Measurements from ENCODE around the gene SYK. TPM values are rescaled to one million over a fixed set of nuclear protein-coding genes. Genes with fewer than 3 reads are reported as not detected.

The SYK gene
- total RNA-seq, 1 experiment from 2014 or later, result 9.0 TPM

GRCh38 chr9:90861826-90862740, 60.5 kb downstream of the SYK start:
- ChIA-PET CTCF (no interaction called here), RAD21 (ENCODE audit: low non-redundant PET in 1 of 2, low total read pairs in 2 of 2, uncharacterized antibody in 2 of 2, unreplicated experiment in 2 of 2) (no interaction called here), POLR2A (no interaction called here)
- TF ChIP-seq SIN3A (IDR thresholded peaks at IDR 0.05; ENCODE audit: low read depth) (no peak), CTCF (IDR thresholded peaks at IDR 0.05 in 2 of 3, conservative IDR thresholded peaks at IDR 0.05 in 1 of 3; ENCODE audit: borderline replicate concordance in 1 of 3, insufficient read depth in 1 of 3, low read depth in 2 of 3, low read length in 2 of 3) (no peak), SP1 (IDR thresholded peaks at IDR 0.05; ENCODE audit: low read depth) (no peak)
- no peak for DNase-seq (ENCODE audit: low read depth, low spot score)
- no peaks in the 10 kb centered on the region for H3K4me1 ChIP-seq (ENCODE audit: control insufficient read depth in 1 of 2, insufficient read depth in 2 of 2, low read length in 2 of 2)
- no peaks in the 10 kb centered on the region for H3K9me2 ChIP-seq (ENCODE audit: insufficient read depth)
- H3K4me3 ChIP-seq (replicated peaks in 1 of 2; ENCODE audit: low read depth in 1 of 2, low read length in 2 of 2), result no peak overlapping the region
- H3K9me3 ChIP-seq (ENCODE audit: control insufficient read depth in 1 of 2, insufficient read depth in 1 of 2, low read depth in 1 of 2, low read length in 2 of 2), result no peaks in the 10 kb centered on the region
- intact Hi-C loops (cut with micrococcal nuclease), result no loop called here
- H2AFZ ChIP-seq (ENCODE audit: low read depth, low read length, poor library complexity, severe bottlenecking), result no peak overlapping the region
- no peaks in the 10 kb centered on the region for H4K20me1 ChIP-seq (ENCODE audit: insufficient read depth)
- H3K27ac ChIP-seq (ENCODE audit: low read depth, low read length), result no peak overlapping the region
- no peak overlapping the region for H3K9ac ChIP-seq (ENCODE audit: low read length)
- no TSS peak for BruUV-seq (replicated peaks)
- H3K4me2 ChIP-seq (ENCODE audit: low read length), result no peak overlapping the region
- no peak for ATAC-seq
- no peaks in the 10 kb centered on the region for H3K27me3 ChIP-seq (ENCODE audit: insufficient read depth, low read length)
- H3K36me3 ChIP-seq (ENCODE audit: control insufficient read depth in 1 of 2, insufficient read depth in 2 of 2, low read length in 2 of 2), result no peaks in the 10 kb centered on the region
- H3K79me2 ChIP-seq (ENCODE audit: insufficient read depth, low read length), result no peaks in the 10 kb centered on the region

- no peaks in the 10 kb centered on the region for H3K79me2 ChIP-seq (ENCODE audit: insufficient read depth, low read length)
- H3K9me3 ChIP-seq (ENCODE audit: control insufficient read depth in 1 of 2, insufficient read depth in 1 of 2, low read depth in 1 of 2, low read length in 2 of 2), result no peaks in the 10 kb centered on the region
- no peak overlapping the region for H3K9ac ChIP-seq (ENCODE audit: low read length)
- ChIA-PET RAD21 (ENCODE audit: low non-redundant PET in 1 of 2, low total read pairs in 2 of 2, uncharacterized antibody in 2 of 2, unreplicated experiment in 2 of 2) (no interaction called here), POLR2A (no interaction called here), CTCF (no interaction called here)
- H3K27me3 ChIP-seq (ENCODE audit: insufficient read depth, low read length), result no peaks in the 10 kb centered on the region
- no TSS peak for BruUV-seq (replicated peaks)
- H3K27ac ChIP-seq (ENCODE audit: low read depth, low read length), result no peak overlapping the region
- H3K36me3 ChIP-seq (ENCODE audit: control insufficient read depth in 1 of 2, insufficient read depth in 2 of 2, low read length in 2 of 2), result no peaks in the 10 kb centered on the region
- H3K4me2 ChIP-seq (ENCODE audit: low read length), result no peak overlapping the region
- no peaks in the 10 kb centered on the region for H3K4me1 ChIP-seq (ENCODE audit: control insufficient read depth in 1 of 2, insufficient read depth in 2 of 2, low read length in 2 of 2)
- ATAC-seq (no peak), DNase-seq (ENCODE audit: low read depth, low spot score) (no peak)
- H4K20me1 ChIP-seq (ENCODE audit: insufficient read depth), result no peaks in the 10 kb centered on the region
- H3K9me2 ChIP-seq (ENCODE audit: insufficient read depth), result no peaks in the 10 kb centered on the region
- no peak overlapping the region for H2AFZ ChIP-seq (ENCODE audit: low read depth, low read length, poor library complexity, severe bottlenecking)
- intact Hi-C loops (cut with micrococcal nuclease), result no loop called here
- H3K4me3 ChIP-seq (replicated peaks in 1 of 2; ENCODE audit: low read depth in 1 of 2, low read length in 2 of 2), result no peak overlapping the region
- TF ChIP-seq YY1 (IDR thresholded peaks at IDR 0.05; ENCODE audit: extremely low read depth, insufficient replicate concordance, low read depth, low read length) (no peak), MAX (IDR thresholded peaks at IDR 0.05) (no peak), EZH2 (IDR thresholded peaks at IDR 0.05) (no peak), RAD21 (IDR thresholded peaks at IDR 0.05; ENCODE audit: low read depth) (no peak), REST (IDR thresholded peaks at IDR 0.05; ENCODE audit: low read depth) (no peak), EZH2phosphoT487 (IDR thresholded peaks at IDR 0.05; ENCODE audit: borderline replicate concordance) (no peak), TCF7L2 (IDR thresholded peaks at IDR 0.05; ENCODE audit: borderline replicate concordance, extremely low read depth, insufficient read depth, insufficient read length) (no peak), POLR2A (IDR thresholded peaks at IDR 0.05; ENCODE audit: borderline replicate concordance, extremely low read depth, insufficient read depth, insufficient read length) (no peak), ELF1 (IDR thresholded peaks at IDR 0.05; ENCODE audit: borderline replicate concordance, low read depth) (no peak), FOSL1 (IDR thresholded peaks at IDR 0.05; ENCODE audit: low read depth) (no peak), EGR1 (IDR thresholded peaks at IDR 0.05; ENCODE audit: low read depth) (no peak), SRF (IDR thresholded peaks at IDR 0.05; ENCODE audit: low read depth) (no peak)
Measured at GRCh38 chr9:90864779-90865178, 63.2 kb downstream of the SYK start.

All from HCT116 (cell line).